22Rv1 (cell line): ENCODE results near the gene EXOC4.

Experiments
- H3K27ac ChIP-seq: fragments of 450-650 bp; 2 replicates; pipeline ENCODE4 v1.5.1; 2017
- ZFX ChIP-seq: fragments of 450-650 bp; IDR thresholded peaks from 2 replicates; pipeline ENCODE4 v1.6.1; 2017; ENCODE audit warnings: antibody characterized with exemption, borderline replicate concordance
- TF ChIP-seq, protein P1 (sequence below): fragments of 450-650 bp; IDR thresholded peaks from 2 replicates; pipeline ENCODE4 v1.5.1; 2017; ENCODE audit warnings: mild to moderate bottlenecking

The EXOC4 gene

DNA sequence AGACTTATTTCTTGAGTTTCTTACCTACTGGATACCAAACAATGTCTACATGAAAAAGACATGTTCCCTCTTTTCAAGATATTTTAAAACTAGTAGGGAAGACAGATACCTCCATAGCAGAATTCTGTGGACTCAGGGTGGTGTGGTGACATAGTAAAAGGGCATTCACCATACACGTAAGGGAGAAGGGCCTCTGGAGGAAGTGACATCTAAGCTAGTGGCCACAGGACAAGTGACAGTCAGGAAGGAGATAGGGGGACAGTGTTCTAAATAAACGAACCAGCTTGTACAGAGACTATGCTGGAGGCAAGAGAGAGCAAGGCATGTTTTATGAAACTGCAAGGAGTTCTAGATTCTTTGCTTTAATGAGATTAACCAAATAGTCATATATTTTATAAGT is 552.5 kb downstream of the EXOC4 start:
- H3K27ac ChIP-seq = no peak overlapping the region
- TF ChIP-seq, protein P1, sequence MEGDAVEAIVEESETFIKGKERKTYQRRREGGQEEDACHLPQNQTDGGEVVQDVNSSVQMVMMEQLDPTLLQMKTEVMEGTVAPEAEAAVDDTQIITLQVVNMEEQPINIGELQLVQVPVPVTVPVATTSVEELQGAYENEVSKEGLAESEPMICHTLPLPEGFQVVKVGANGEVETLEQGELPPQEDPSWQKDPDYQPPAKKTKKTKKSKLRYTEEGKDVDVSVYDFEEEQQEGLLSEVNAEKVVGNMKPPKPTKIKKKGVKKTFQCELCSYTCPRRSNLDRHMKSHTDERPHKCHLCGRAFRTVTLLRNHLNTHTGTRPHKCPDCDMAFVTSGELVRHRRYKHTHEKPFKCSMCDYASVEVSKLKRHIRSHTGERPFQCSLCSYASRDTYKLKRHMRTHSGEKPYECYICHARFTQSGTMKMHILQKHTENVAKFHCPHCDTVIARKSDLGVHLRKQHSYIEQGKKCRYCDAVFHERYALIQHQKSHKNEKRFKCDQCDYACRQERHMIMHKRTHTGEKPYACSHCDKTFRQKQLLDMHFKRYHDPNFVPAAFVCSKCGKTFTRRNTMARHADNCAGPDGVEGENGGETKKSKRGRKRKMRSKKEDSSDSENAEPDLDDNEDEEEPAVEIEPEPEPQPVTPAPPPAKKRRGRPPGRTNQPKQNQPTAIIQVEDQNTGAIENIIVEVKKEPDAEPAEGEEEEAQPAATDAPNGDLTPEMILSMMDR = no peak
- no peak for TF ChIP-seq ZFX

DNA sequence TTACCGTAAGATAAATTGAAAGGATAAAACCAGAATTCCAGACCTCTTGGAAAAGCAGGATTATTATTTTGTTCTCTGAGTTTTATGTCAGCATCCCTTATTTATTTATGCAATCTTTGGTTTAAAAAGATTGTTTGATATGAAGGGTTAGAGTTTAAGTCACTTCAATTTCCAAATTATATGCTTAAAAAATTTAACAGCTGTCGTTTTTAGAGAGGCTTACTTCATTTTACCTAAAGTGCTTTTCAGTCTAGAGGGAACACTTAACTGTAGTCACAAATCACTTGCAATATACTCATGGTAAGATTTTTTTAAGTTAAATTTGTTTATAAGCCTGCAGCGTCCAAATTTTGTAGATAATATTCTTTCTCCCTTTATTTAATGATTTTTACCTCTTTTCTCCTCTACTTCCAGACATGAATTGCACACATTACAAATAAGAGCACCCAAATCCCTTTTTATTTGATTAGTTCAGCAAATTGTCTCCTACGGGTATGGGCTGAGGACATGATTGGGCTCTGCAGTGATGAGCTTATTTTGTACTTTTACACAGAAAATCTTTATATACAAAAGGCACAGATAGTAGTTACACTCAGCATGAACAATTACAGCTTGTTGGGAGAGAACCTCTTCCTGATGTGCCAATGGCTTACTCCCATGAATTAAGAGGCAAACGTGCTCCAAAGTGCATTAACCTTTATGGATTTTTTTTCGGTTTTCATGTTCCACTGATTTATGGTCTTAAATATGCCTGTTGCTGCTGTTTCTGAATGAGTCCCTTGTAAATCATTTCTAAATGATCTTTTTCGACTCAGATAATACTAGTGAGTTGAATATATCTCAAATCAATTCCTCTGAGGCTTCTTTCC is 555.0 kb downstream of the EXOC4 start:
- TF ChIP-seq ZFX = no peak
- TF ChIP-seq, protein P1 = no peak
- H3K27ac ChIP-seq = no peak overlapping the region

DNA sequence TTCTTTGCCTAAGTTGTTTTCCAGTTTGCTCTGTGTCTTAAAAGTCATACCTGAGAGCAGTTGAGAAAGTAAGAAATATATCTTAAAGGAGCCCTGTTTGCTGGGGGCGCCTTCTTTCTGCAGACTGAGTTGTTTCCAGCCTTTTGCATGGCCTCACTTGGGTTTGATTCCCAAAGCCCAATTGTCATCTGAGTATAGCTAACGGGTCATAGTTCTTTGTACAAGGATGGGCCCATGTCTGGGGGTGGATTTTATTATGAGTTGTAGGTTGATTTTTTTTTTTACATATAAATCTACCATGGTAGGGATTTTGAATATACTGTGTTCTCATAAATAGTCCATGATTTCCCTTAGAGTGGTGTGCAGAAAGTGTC is 555.6 kb downstream of the EXOC4 start:
- no peak for TF ChIP-seq ZFX
- TF ChIP-seq, protein P1 = no peak
- H3K27ac ChIP-seq = no peak overlapping the region

DNA sequence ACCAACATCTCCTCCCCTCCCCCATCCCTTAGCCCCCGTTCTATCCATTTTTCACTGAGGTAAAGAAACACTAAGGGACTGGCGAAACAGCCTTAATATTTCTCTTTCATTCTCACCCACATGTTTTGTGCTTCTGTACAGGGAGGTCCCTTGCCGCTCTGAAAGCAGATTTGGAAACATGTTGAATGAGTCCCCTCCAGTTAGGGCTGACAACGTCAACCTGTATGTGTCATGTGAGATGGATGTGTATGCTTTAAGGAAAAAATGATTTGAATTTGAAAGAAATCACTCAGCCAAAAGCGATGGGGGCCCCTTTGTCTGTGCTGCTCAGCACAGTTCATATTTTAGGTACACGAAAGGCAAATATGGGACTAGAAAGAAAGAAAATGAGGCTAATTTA is 560.0 kb downstream of the EXOC4 start:
- TF ChIP-seq ZFX = no peak
- TF ChIP-seq, protein P1 = no peak
- H3K27ac ChIP-seq = no peak overlapping the region

DNA sequence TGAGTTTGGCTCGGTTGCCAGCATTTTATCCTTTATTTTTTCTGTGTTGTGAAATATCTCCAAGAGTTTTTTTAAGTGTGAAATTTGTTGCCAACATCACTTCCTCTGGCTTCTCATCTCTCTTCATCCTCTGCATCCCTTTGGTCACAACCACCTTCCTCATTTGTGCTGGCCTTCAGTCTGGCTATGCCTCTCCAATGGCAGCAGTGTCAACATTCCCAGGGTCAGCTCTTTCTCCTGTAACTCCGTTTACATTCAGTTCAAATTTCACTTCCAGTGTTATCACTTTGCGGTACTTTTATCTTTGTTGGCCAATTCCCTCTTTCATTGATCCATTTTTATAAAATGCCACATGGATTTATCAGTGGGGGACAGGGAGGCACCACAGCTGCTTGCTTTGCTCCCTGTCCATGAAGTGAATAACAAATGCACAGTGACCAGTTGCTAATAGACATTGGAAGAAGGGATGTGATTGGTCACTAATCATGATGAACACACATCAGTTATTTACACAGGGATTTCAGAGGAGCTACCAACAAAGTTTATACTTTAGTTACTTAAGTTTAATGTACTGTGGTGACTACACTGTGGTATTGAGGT is 562.8 kb downstream of the EXOC4 start:
- TF ChIP-seq, protein P1 = no peak
- no peak for TF ChIP-seq ZFX
- no peak overlapping the region for H3K27ac ChIP-seq

DNA sequence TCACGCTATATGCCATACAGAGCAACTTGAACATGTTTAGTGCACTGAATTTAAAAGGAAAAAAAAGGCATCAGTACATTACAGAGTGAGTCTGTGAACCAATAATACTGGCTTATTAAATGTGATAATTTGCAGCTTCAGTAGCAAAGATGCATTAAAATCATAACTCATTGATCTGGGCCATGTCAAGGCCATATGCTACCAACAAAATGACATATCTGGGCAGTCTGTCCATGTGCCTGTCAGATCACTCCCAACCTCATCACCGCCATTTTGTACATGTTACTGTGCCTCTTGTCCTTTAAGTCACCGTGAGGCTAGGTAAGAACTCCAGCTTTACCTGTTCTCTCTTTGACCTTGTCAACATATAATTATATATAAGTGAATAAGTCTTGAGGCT is 566.8 kb downstream of the EXOC4 start:
- no peak for TF ChIP-seq ZFX
- TF ChIP-seq, protein P1 = no peak
- no peak overlapping the region for H3K27ac ChIP-seq

DNA sequence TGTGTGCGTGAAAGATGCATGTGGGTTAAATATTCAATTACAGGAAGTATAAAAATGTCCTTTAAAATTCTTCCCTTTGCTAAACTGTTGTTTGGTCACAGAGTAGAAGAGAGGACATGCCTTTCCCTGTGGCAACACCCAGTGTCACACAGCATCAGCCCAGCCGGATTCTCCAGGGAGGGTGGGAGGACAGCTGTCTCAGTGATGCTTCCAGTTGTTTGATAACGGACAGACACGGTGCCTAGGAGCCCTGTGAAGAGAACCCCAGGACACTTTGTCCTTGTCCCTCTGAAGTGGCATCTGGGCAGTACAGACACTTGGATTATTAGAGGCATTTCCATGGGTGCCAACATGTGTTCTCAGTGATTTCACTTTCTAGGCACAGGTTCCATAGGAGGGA is 567.7 kb downstream of the EXOC4 start:
- H3K27ac ChIP-seq = no peak overlapping the region
- TF ChIP-seq ZFX = no peak
- TF ChIP-seq, protein P1 = no peak
